Esophagus muscularis mucosa (tissue), 4 donors: ENCODE data around the gene PI3.

Experiments
- CTCF ChIP-seq, 3 experiments: fragments of 200-600 bp in 2 of 3; fragments of 450-650 bp in 1 of 3; sonication (generic) in 2 of 3; IDR thresholded peaks; one replicate each; pipeline ENCODE4 v1.5.1; 2017 to 2019; ENCODE audit warnings: antibody characterized with exemption in 3 of 3, mild to moderate bottlenecking in 2 of 3, moderate library complexity in 1 of 3
- EP300 ChIP-seq: sonication (generic); formaldehyde crosslinking; IDR thresholded peaks from one replicate; pipeline ENCODE4 v1.6.1; 2017; ENCODE audit warnings: antibody characterized with exemption
- POLR2AphosphoS5 ChIP-seq, 2 donors: sonication (generic); formaldehyde crosslinking; IDR thresholded peaks; one replicate each; pipeline ENCODE4 v1.6.1; 2017; ENCODE audit warnings: antibody characterized with exemption in 2 of 2

GRCh38 chr20:45164906-45165305 lies 9.8 kb upstream of the PI3 start:
- TF ChIP-seq EP300 (no peak), CTCF (IDR thresholded peaks at IDR 0.05) (no peak), POLR2AphosphoS5 (IDR thresholded peaks at IDR 0.05) (no peak)
